H1 (cell line): ENCODE measurements around the gene QSOX2. TPM values are rescaled to one million over a fixed set of nuclear protein-coding genes. Genes with fewer than 3 reads are reported as not detected.

Experiments
- EGR1 ChIP-seq: IDR thresholded peaks from 2 replicates; pipeline ENCODE4 v1.6.1; 2011; ENCODE audit warnings: low read depth, low read length, borderline replicate concordance
- NANOG ChIP-seq: IDR thresholded peaks from 2 replicates; pipeline ENCODE4 v1.6.1; 2011; ENCODE audit warnings: low read length, low read depth, mild to moderate bottlenecking, inconsistent platforms; ENCODE audit not compliant: insufficient read depth, poor library complexity, severe bottlenecking
- polyA plus RNA-seq, 7 experiments: library from polyadenylated mRNA; depleted of rRNA in 3 of 7; stranded (reverse) in 5 of 7; unstranded in 2 of 7; fragments of >200 nt in 5 of 7; fragments of 200-250 nt in 2 of 7; gene quantifications; 1 replicate in 5 of 7; 2 replicates in 1 of 7; 4 replicates in 1 of 7; pipeline versions ENCODE4 v1.2.1 to v1.2.3, GENCODE V29; 2011 to 2013; ENCODE audit warnings: missing spikeins in 2 of 7, mixed read lengths in 2 of 7
- total RNA-seq: library from RNA; stranded (reverse); fragmentation: NEBNext Ultra II Directional; extraction: Animal tissue kit (Norgen Biotek cat#: 25700); gene quantifications from 2 replicates; pipeline ENCODE4 v1.2.1, GENCODE V29; 2021

The QSOX2 gene
- total and polyA plus RNA-seq, 2 of the 8 experiments (the other 6 are each of a cell fraction or from before 2014, with no cell fraction given), result 18.0 to 28.6 TPM

DNA sequence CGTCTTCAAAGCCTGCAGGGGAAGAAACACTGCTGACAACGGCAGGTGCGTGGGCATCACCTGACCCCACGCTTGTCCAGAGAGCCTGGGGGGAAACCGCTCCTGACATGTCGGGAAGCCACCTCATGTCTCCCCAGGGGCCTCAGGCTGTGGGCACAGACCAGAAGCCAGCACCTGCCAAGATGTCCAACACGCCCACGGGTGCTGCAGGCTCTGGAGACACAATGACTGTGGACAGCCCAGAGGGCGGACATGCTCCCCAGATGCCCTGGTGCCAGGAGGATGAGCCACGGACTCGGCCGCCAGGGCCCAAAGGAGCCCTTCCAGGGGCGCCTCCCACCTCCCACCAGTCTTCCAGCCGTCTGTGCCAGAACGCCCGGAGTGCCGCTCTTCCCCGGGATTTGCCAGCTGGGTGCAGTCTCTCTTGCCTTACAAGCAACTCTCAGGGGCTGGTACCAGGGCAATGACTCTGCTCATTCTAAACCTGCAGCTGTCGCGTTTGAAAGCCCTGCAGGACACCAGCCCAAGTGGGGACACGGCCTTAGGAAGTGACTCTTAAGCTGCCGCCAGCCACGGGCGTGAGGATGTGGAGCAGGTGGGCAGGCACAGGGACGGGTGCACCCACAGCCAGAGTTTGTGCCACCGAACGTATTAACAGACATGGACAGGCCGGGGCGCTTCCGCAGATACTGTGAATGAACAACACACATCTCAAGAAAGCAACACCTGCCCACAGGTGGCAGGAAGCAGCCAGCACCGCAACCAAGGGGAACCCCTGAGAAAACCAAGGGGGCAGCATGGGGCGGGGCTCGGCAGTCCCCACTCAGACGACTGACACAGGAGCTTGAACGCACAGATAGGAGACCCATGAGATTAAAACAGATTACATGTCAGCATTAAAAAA, 33.9 kb downstream of the QSOX2 start (continued):
- TF ChIP-seq NANOG (no peak), EGR1 (no peak)
